GM18873 (cell line): ENCODE results near the gene EIF4ENIF1.
"Not testable (repeated sequence)": the region's sequence is repeated elsewhere in the genome, so short reads cannot be mapped to it uniquely, and the experiment has no call there.

Experiments
- ATAC-seq: cut with Tn5 transposase; IDR thresholded peaks from one replicate; pipeline ENCODE4 v1.9.1; 2021; ENCODE audit warnings: mild to moderate bottlenecking, moderate library complexity, moderate number of reproducible peaks; ENCODE audit not compliant: unreplicated experiment, low FRiP score

EIF4ENIF1 gene

DNA sequence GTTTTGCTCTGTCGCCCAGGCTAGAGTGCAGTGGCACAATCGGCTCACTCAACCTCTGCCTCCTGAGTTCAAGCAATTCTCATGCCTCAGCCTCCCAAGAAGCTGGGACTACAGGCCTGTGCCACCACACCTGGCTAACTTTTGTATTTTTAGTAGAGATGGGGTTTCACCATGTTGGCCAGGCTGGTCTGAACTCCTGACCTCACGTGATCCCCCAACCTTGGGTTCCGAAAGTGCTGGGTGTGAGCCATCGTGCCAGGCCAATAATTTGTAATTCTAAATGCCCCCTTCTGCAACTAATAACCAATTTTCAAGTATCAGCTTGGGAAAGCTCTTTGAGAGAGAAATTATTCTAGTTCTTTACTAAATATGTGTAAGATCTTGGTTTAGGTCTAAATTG is 3.7 kb upstream of the EIF4ENIF1 start:
- ATAC-seq = not testable (repeated sequence)

- ATAC-seq = no peak
Observed at GRCh38 chr22:31492151-31492550, 2.5 kb upstream of the EIF4ENIF1 start.

DNA sequence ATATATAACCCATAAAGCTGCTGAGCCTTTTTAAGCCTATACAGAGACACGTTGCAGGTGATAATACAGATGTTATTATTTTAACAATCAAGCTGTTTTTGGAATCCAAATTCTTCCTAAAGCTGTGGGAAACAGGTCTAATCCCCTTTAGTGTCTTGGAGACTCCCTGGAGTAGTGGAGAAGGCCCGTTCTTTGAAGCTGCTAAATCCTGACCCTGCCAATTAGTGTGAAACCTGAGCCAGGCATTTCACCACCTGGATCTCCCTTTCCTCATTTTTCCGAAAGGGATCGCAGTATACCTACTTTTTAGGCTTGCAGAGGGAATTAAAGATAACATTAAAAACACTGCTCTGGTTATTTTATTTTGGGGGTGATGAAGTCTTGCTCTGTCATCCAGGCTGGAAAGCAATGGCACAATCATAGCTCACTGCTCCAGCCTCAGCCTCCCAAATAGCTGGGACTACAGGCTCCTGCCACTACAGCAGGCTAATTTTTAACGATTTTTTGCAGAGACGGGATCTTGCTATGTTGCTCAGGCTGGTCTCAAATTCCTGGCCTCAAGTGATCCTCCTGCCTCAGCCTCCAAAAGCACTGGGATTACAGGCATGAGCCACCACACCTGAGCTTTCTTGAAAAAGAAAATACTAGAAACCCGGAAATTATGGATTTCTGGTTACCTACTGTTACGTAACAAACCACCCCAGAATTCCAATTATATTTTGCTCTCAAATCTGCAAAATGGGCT is 1.7 kb upstream of the EIF4ENIF1 start:
- no peak for ATAC-seq

- no peak for ATAC-seq
Observed at GRCh38 chr22:31490496-31490925, 869 bp upstream of the EIF4ENIF1 start.

DNA sequence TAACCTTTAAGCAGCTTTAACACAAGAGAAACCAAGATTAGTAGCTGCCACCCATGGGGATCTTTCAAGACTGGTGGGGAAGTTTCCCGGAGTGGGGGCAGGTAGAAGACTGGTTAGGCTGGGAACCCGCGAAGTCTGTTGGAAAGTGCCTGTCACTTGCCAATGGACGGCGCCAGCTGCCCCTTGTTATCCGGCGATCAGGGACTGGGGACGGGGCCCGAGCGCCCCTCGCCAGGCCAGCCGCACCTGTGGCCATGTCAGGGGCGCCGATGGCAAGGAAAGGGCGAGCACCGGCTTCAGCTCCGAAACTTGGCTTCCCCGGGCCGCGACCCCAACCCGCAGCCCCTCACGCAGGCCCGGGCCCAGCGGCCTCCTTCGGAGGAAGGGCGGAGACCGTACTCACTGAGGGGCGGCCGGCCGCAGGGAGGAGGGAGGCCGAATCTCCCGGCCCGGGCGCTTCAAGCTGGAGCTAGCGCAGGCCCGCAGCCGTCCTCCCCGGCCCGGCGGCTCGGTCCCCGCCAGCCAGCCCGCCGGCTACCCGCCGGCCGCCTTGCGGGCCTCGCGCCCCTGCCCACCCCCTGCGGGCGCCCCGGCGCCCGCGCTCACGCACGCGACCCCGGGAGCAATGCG is 539 bp downstream of the EIF4ENIF1 start:
- ATAC-seq = no peak

DNA sequence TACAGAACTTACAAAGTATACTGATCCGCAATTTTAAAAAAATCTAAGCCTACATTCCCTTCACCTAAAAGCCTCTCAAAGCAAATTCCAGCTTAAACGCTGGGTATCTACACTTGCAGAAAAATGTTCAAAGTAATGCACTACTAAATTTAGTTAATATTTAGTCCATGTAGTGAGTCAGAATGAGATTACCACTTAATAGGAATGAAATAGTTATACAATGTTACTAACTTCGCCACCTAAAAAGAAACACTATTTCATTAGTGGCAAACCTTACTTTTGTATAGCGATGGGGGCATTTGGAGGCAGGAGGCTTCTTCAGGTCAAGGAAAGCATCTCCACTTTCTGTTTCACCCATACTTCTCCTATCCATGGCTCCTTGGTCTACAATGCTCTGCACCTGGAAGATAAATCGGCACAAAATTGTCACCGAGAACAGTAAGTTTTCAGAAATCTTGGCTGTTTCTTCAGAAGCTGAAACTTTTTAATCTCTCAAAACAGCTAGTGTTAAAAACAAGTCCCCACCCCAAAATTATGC is 1.2 kb downstream of the EIF4ENIF1 start:
- no peak for ATAC-seq

GRCh38 chr22:31486951-31487350 is 2.7 kb downstream of the EIF4ENIF1 start:
- ATAC-seq = no peak

DNA sequence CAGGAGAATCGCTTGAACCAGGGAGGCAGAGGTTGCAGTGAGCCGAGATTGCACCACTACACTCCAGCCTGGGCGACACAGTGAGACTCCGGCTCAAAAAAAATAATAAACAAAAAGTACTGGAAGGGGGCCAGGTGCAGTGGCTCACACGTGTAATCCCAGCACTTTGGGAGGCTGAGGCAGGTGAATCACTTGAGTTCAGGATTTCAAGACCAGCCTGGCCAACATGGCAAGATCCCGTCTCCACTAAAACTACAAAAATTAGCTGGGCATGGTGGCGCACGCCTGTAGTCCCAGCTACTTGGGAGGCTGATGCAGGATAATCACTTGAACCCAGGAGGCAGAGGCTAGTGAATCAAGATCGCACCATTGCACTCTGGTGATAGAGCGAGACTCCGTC is 3.3 kb downstream of the EIF4ENIF1 start:
- ATAC-seq = not testable (repeated sequence)

DNA sequence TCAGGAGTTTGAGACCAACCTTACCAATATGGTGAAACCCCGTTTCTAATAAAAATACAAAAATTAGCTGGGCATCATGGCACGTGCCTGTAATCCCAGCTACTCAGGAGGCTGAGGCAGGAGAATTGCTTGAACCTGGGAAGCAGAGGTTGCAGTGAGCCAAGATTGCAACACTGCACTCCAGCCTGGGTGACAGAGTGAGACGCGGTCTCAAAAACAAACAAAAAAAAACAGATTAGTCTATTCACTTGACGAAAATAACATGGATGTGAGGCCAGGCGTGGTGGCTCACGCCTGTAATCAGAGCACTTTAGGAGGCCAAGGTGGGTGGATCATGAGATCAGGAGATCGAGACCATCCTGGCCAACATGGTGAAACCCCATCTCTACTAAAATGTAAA is 7.2 kb downstream of the EIF4ENIF1 start:
- not testable (repeated sequence) for ATAC-seq

- no peak for ATAC-seq
Observed at GRCh38 chr22:31481129-31481528, 8.5 kb downstream of the EIF4ENIF1 start.

DNA sequence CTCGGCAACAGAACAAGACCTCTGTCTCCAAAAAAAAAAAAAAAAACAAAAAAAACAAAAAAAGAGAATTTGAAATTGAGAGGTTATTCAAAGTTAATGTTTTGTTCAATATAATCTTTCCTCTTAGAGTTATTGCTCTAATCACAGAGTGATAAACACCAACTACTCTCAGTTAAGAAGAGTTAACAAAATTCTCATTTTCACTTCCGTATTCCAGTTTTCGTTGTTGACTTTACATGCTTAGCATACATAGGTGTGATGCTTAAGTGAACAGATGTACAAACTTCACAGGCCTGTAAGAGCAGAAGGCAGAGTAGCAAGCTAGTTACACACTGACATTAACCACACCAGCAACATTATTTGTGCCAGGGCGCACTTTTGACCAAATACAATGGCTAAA is 12.3 kb downstream of the EIF4ENIF1 start:
- ATAC-seq = no peak

DNA sequence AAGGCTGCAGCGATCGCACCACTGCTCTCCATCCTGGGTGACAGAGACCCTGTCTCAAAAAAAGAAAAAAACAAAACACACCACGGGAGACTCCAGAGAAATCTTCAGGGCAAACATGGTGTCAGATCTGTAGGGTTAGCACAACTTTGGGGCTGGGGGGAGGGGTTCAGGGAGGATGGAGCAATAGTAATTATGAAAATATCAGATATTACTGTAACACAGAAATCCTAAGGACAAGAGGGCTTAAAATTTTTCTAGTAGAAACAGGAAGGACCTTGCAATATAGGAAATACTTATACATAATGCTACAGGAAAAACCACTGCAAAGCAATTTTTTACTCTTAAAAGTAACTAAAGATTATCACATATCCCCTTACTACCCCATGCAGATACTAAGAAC is 13.8 kb downstream of the EIF4ENIF1 start:
- no peak for ATAC-seq

- no peak for ATAC-seq
Observed at GRCh38 chr22:31474743-31475142, 14.9 kb downstream of the EIF4ENIF1 start.

DNA sequence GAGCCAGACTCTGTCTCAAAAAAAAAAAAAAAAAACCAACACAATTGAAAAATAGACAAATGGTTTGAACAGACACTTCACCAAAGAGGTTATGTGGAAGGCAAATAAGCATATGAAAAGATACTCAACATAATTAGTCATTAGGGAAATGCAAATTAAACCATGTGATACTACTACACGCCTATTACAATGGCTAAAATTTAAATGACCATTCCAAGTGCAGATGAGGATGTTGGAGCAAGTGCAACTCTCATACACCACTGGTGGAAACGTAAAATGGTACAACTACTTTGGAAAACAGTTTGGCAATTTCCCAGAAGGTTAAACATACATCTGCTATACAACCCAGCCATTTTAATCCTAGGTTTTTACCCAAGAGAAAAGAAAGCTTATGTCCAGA is 24.3 kb downstream of the EIF4ENIF1 start:
- no peak for ATAC-seq

GRCh38 chr22:31461699-31462098 is 27.9 kb downstream of the EIF4ENIF1 start:
- no peak for ATAC-seq

GRCh38 chr22:31451709-31452571 is 37.7 kb downstream of the EIF4ENIF1 start:
- ATAC-seq = no peak

DNA sequence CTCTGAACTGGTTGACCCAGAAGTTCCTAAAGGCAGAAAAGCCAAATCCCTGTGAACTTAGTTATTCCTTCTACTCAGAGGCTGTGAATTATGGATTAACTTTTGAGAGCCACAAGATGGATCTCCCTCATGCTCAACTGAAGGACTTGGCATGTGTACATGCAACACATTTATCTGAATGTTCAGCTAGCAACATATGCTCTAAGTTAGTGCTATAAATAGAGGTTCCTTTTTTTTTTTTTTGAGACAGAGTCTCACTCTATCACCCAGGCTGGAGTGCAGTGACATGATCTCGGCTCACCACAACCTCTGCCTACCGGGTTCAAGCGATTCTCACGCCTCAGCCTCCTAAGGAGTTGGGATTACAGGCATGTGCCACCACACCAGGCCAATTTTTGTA is 40.1 kb downstream of the EIF4ENIF1 start:
- no peak for ATAC-seq

DNA sequence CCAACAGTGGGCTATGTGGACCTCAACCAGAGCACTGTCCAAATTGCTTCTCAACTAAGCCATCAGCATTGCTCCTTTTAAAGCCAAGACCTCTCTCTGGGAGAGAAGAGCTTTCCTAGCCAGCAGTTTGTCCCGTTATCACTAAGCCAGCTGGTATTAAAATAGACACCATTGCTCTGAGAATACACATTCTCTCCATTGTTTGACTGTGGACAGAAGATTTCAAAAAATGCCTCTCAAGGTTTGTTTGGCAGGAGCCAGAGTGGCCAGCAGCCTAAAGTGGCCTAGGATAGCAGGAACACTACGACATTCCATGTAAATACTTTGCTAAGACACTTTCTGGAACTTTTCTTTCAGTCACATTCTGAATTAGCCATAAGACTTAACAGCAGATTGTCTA is 41.3 kb downstream of the EIF4ENIF1 start:
- no peak for ATAC-seq

- ATAC-seq = no peak
Observed at GRCh38 chr22:31447337-31447736, 42.3 kb downstream of the EIF4ENIF1 start.

DNA sequence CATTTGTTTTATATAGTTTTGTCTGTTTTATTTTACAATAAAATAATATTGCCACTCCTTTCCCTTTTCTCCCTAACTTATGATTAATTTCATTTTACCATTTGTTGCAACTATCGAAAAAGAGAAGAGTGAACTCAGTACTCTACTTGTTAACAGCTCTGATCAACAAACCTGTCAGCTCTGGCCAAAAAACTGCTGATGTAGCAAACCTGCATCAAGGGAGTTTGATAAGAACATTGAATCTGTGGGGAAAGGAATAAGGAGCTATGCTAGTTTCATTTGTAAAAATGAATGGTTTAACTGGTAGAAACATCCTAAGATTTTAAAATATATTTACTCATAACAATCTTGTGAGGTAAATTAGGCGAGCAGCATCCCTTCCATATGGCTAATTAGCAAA is 42.9 kb downstream of the EIF4ENIF1 start:
- no peak for ATAC-seq

DNA sequence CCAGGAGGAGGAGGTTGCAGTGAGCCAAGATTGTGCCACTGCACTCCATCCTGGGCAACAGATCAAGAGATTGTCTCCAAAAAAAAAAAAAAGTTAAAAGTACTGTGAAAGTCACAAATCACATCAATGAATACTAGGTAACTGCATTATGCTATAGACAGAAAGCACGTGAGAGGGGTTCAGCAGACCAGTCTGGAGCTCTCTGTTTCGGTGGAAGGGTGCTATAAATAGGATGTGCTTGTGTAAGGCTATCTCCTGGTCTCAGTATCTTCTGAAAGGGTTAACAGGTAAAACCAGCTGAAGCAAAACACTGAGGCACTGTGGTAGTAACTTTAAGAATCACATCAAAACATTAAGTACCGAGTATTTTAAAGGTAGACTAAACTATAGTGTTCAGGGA is 43.4 kb downstream of the EIF4ENIF1 start:
- no peak for ATAC-seq
